Keratinocyte (primary cell): ENCODE measurements around the gene LDHB.

ENCODE experiments used
- EZH2 ChIP-seq: IDR thresholded peaks from one replicate; pipeline ENCODE4 v1.6.1; 2012; ENCODE audit warnings: inconsistent platforms, mild to moderate bottlenecking, low read length, moderate library complexity
- TF ChIP-seq, protein P1 (sequence below), 3 experiments: IDR thresholded peaks in 1 of 3; conservative IDR thresholded peaks in 1 of 3; optimal IDR thresholded peaks in 1 of 3; 2 replicates in 2 of 3; 3 replicates in 1 of 3; pipeline versions ENCODE3 to v1.5.1; 2011; ENCODE audit warnings: low read length in 3 of 3, mild to moderate bottlenecking in 3 of 3, moderate library complexity in 2 of 3, control low read depth in 1 of 3, inconsistent platforms in 1 of 3; ENCODE audit not compliant: insufficient read depth in 2 of 3; ENCODE audit errors: extremely low read depth in 1 of 3

DNA sequence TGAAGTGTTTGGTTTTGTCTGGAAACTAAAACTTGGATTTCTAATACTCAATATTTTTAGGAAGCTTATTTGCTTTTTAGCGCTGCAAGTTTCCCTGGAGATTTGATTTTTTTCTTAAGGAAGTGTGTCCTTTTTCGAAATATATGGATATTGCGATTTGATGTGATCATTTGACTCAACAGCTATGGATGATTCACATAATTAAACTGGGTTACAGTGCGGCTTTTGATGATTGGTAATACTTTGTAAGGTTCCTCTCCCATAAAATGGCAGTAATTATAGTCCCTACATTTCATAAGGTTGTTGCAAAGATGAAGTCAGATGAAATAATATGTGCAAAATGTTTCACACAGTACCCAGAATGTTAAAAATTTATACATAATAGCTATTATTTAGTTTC lies 13.1 kb downstream of the LDHB start:
- TF ChIP-seq, protein P1, sequence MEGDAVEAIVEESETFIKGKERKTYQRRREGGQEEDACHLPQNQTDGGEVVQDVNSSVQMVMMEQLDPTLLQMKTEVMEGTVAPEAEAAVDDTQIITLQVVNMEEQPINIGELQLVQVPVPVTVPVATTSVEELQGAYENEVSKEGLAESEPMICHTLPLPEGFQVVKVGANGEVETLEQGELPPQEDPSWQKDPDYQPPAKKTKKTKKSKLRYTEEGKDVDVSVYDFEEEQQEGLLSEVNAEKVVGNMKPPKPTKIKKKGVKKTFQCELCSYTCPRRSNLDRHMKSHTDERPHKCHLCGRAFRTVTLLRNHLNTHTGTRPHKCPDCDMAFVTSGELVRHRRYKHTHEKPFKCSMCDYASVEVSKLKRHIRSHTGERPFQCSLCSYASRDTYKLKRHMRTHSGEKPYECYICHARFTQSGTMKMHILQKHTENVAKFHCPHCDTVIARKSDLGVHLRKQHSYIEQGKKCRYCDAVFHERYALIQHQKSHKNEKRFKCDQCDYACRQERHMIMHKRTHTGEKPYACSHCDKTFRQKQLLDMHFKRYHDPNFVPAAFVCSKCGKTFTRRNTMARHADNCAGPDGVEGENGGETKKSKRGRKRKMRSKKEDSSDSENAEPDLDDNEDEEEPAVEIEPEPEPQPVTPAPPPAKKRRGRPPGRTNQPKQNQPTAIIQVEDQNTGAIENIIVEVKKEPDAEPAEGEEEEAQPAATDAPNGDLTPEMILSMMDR (optimal IDR thresholded peaks at IDR 0.05 in 1 of 3, IDR thresholded peaks at IDR 0.05 in 1 of 3, conservative IDR thresholded peaks at IDR 0.05 in 1 of 3; ENCODE audit: extremely low read depth in 1 of 3, insufficient read depth in 2 of 3, low read length in 3 of 3) = no peak
- TF ChIP-seq EZH2 = no peak
